H9 (cell line): ENCODE measurements around the gene ALOX12B. TPM values are rescaled to one million over a fixed set of nuclear protein-coding genes. Genes with fewer than 3 reads are reported as not detected.
A peak's percentile ranks its signal among the peaks of the same experiment; 100 is the strongest.

Experiments used
- DNase-seq: peaks from one replicate; pipeline ENCODE4 v3.0.0-alpha.2; 2017
- H2AFZ ChIP-seq: one replicate; pipeline ENCODE4 v1.6.1; 2013; ENCODE audit warnings: mild to moderate bottlenecking, low read length, control low read depth, moderate library complexity
- H2AK5ac ChIP-seq: 2 replicates; pipeline ENCODE4 v1.6.1; 2013; ENCODE audit warnings: low read length, control low read depth, mixed read lengths; ENCODE audit not compliant: insufficient read length
- H2BK120ac ChIP-seq: one replicate; pipeline ENCODE4 v1.6.1; 2013; ENCODE audit warnings: low read depth, mild to moderate bottlenecking, low read length, control low read depth, inconsistent platforms; ENCODE audit not compliant: poor library complexity, severe bottlenecking
- H2BK12ac ChIP-seq: 2 replicates; pipeline ENCODE4 v1.6.1; 2013; ENCODE audit warnings: low read length, control low read depth, mixed read lengths, low read depth; ENCODE audit not compliant: insufficient read length
- H2BK15ac ChIP-seq: 2 replicates; pipeline ENCODE4 v1.6.1; 2013; ENCODE audit warnings: low read depth, low read length, control low read depth
- H2BK20ac ChIP-seq: one replicate; pipeline ENCODE4 v1.6.1; 2013; ENCODE audit warnings: low read depth, mild to moderate bottlenecking, low read length, control low read depth, inconsistent platforms; ENCODE audit not compliant: poor library complexity, severe bottlenecking
- H2BK5ac ChIP-seq: 2 replicates; pipeline ENCODE4 v1.6.1; 2013; ENCODE audit warnings: low read length, control low read depth, mixed read lengths; ENCODE audit not compliant: insufficient read length
- H3K14ac ChIP-seq: 2 replicates; pipeline ENCODE4 v1.6.1; 2013; ENCODE audit warnings: low read length, control low read depth; ENCODE audit not compliant: insufficient read depth
- H3K18ac ChIP-seq: 2 replicates; pipeline ENCODE4 v1.6.1; 2013; ENCODE audit warnings: low read depth, mild to moderate bottlenecking, mixed read lengths, low read length, control low read depth; ENCODE audit not compliant: insufficient read length
- H3K23ac ChIP-seq: 2 replicates; pipeline ENCODE4 v1.6.1; 2013; ENCODE audit warnings: low read length, control low read depth, mixed read lengths, low read depth; ENCODE audit not compliant: insufficient read length
- H3K23me2 ChIP-seq: 2 replicates; pipeline ENCODE4 v1.6.1; 2013; ENCODE audit warnings: low read depth, mild to moderate bottlenecking, mixed read lengths, low read length, control low read depth; ENCODE audit not compliant: insufficient read length, poor library complexity, severe bottlenecking
- H3K27ac ChIP-seq: 2 replicates; pipeline ENCODE4 v1.5.1; 2013; ENCODE audit warnings: low read length, control low read depth, mixed read lengths, low read depth; ENCODE audit not compliant: insufficient read length
- H3K27me3 ChIP-seq: 2 replicates; pipeline ENCODE4 v1.6.1; 2013; ENCODE audit warnings: low read length, control low read depth, inconsistent platforms; ENCODE audit not compliant: insufficient read depth
- H3K4ac ChIP-seq: 2 replicates; pipeline ENCODE4 v1.6.1; 2013; ENCODE audit warnings: low read depth, mild to moderate bottlenecking, control low read depth, inconsistent platforms, low read length, moderate library complexity
- H3K4me1 ChIP-seq: 2 replicates; pipeline ENCODE4 v1.6.1; 2013; ENCODE audit warnings: low read length, control low read depth, inconsistent platforms; ENCODE audit not compliant: insufficient read depth
- H3K4me2 ChIP-seq: 2 replicates; pipeline ENCODE4 v1.6.1; 2013; ENCODE audit warnings: low read length, control low read depth, mixed read lengths; ENCODE audit not compliant: insufficient read length, insufficient read depth
- H3K56ac ChIP-seq: 2 replicates; pipeline ENCODE4 v1.6.1; 2013; ENCODE audit warnings: low read depth, mild to moderate bottlenecking, mixed read lengths, low read length, control low read depth; ENCODE audit not compliant: insufficient read length
- H3K79me1 ChIP-seq: 2 replicates; pipeline ENCODE4 v1.6.1; 2013; ENCODE audit warnings: low read depth, mild to moderate bottlenecking, moderate library complexity, low read length, control low read depth, inconsistent platforms; ENCODE audit not compliant: insufficient read depth, poor library complexity, severe bottlenecking
- H3K79me2 ChIP-seq: 2 replicates; pipeline ENCODE4 v1.6.1; 2013; ENCODE audit warnings: low read length, control low read depth, inconsistent platforms; ENCODE audit not compliant: insufficient read depth
- H3K9ac ChIP-seq: 2 replicates; pipeline ENCODE4 v1.6.1; 2013; ENCODE audit warnings: low read length, control low read depth, mixed read lengths; ENCODE audit not compliant: insufficient read length; ENCODE audit errors: extremely low read depth
- H3K9me3 ChIP-seq: one replicate; pipeline ENCODE4 v1.6.1; 2013; ENCODE audit warnings: low read depth, low read length, inconsistent platforms; ENCODE audit not compliant: control insufficient read depth
- H3T11ph ChIP-seq: one replicate; pipeline ENCODE4 v1.6.1; 2013; ENCODE audit warnings: mild to moderate bottlenecking, low read length, control low read depth, inconsistent platforms
- H4K20me1 ChIP-seq: one replicate; pipeline ENCODE4 v1.6.1; 2013; ENCODE audit not compliant: control insufficient read depth, insufficient read length, insufficient read depth
- H4K5ac ChIP-seq: 2 replicates; pipeline ENCODE4 v1.6.1; 2013; ENCODE audit warnings: low read depth, mild to moderate bottlenecking, mixed read lengths, low read length, control low read depth; ENCODE audit not compliant: insufficient read length
- H4K8ac ChIP-seq: replicated peaks from 2 replicates; pipeline ENCODE4 v1.6.1; 2013; ENCODE audit warnings: low read length, control low read depth, mixed read lengths, low read depth; ENCODE audit not compliant: insufficient read length
- H4K91ac ChIP-seq: 2 replicates; pipeline ENCODE4 v1.6.1; 2013; ENCODE audit warnings: low read depth, mild to moderate bottlenecking, moderate library complexity, mixed read lengths, low read length, control low read depth; ENCODE audit not compliant: insufficient read length
- H3K27ac Mint-ChIP-seq, 3 experiments: 2 replicates in 2 of 3; 3 replicates in 1 of 3; pipeline ENCODE4 v1.8.0; 2020 to 2021; ENCODE audit warnings: mixed read lengths in 3 of 3, mild to moderate bottlenecking in 1 of 3, moderate library complexity in 1 of 3
- H3K27me3 Mint-ChIP-seq: 2 replicates; pipeline ENCODE4 v1.8.0; 2021; ENCODE audit warnings: low read depth, mild to moderate bottlenecking, moderate library complexity, mixed read lengths
- H3K36me3 Mint-ChIP-seq, 3 experiments: 2 replicates in 2 of 3; 3 replicates in 1 of 3; pipeline ENCODE4 v1.8.0; 2020 to 2021; ENCODE audit warnings: low read depth in 3 of 3, mixed read lengths in 3 of 3; ENCODE audit not compliant: insufficient read depth in 1 of 3
- H3K4me1 Mint-ChIP-seq, 2 experiments: 2 replicates each; pipeline ENCODE4 v1.8.0; 2020; ENCODE audit warnings: mixed read lengths in 2 of 2
- H3K4me3 Mint-ChIP-seq, 2 experiments: 2 replicates in 1 of 2; 3 replicates in 1 of 2; pipeline ENCODE4 v1.8.0; 2020 to 2021; ENCODE audit warnings: mild to moderate bottlenecking in 2 of 2, mixed read lengths in 2 of 2, moderate library complexity in 1 of 2
- H3K9me3 Mint-ChIP-seq, 2 experiments: 2 replicates in 1 of 2; 3 replicates in 1 of 2; pipeline ENCODE4 v1.8.0; 2020; ENCODE audit warnings: mild to moderate bottlenecking in 2 of 2, mixed read lengths in 2 of 2, moderate library complexity in 1 of 2
- WGBS: extraction: QIAGEN DNeasy Blood & Tissue Kit; methylation state at CpG from one replicate; pipeline ENCODE4 v1.1.7; 2013; ENCODE audit warnings: missing lambda C conversion rate, low lambda C conversion rate, mixed read lengths; ENCODE audit not compliant: insufficient read length; ENCODE audit errors: extremely low coverage; 5-methylcytosine and 5-hydroxymethylcytosine counted together
- total RNA-seq: library from RNA; stranded (reverse); gene quantifications from 2 replicates; pipeline ENCODE4 v1.2.1, GENCODE V29; 2021
- TF ChIP-seq, protein P1 (sequence below): fragments of 200-600 bp; sonication (generic); conservative IDR thresholded peaks from 3 replicates; pipeline ENCODE4 v1.8.0; 2021; ENCODE audit warnings: antibody characterized with exemption, mild to moderate bottlenecking

The ALOX12B gene
- total RNA-seq, 1 experiment from 2014 or later, result 1.2 TPM

DNA sequence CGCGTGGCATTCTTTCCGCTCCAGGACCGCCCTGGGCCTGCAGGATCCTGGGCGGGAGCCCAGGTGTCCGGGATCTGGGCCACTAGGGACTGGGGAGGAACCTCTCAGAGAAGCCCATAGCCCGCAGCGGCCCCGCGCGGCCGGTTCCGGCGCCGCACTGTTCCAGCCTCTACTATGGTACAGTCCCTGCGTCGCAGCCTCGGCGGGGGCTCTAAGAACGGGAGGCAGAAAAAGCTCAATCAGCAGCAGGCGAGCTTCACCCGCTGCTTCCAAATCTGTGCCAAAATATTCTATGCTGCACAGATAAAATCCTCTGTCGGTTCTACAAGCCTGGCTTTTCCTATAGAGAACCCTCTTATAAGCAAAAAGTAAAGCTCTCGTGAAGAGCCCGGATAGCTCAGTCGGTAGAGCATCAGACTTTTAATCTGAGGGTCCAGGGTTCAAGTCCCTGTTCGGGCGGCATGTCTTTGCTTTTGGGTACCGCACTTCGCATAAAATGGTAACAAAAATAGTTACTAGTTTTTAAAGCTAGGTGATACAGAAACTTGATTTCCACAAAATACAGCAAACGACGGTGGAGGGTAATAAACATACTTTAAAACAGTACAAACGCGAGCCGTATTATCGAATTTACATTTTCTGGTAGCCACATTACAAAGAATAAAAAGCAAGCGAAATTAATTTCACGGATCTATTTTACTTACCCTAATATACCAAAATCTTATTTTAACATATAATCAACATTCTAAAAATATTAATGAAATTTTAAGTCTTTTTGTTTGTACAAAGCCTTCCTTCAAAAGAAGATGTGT is 31.5 kb upstream of the ALOX12B start:
- Histone ChIP-seq H3K18ac (no peak overlapping the region), H4K20me1 (no peaks in the 10 kb centered on the region), H3K4ac (no peak overlapping the region), H2BK12ac (no peak overlapping the region), H3K79me2 (no peaks in the 10 kb centered on the region), H2BK120ac (no peak overlapping the region), H4K8ac (no peak overlapping the region), H4K91ac (no peak overlapping the region), H3K4me2 (peak overlapping the region; percentile 99), H2BK15ac (no peak overlapping the region), H2BK20ac (no peak overlapping the region), H3K79me1 (no peaks in the 10 kb centered on the region), H2BK5ac (no peak overlapping the region), H3K23me2 (peaks cover 39% of the 10 kb centered on the region), H2AFZ (no peak overlapping the region), H3K27ac (no peak overlapping the region), H4K5ac (no peak overlapping the region), H3K27me3 (peaks cover 33% of the 10 kb centered on the region), H3T11ph (no peak overlapping the region), H3K9ac (no peak overlapping the region), H3K23ac (no peak overlapping the region), H3K14ac (no peak overlapping the region), H3K56ac (no peak overlapping the region), H3K9me3 (no peaks in the 10 kb centered on the region), H3K4me1 (no peaks in the 10 kb centered on the region), H2AK5ac (no peak overlapping the region)
- Mint-ChIP-seq H3K27me3 (peaks cover 85% of the 10 kb centered on the region), H3K4me1 (peaks cover 22 to 30% of the 10 kb centered on the region in 2 experiments), H3K4me3 (peak overlapping the region; percentile 91 to 93), H3K9me3 (peaks cover 3 to 4% of the 10 kb centered on the region in 2 experiments; a peak in 3 of 5 replicates), H3K27ac (peak overlapping the region in 2 of 3 experiments; percentile 73 to 85; a peak in 3 of 7 replicates), H3K36me3 (no peaks in the 10 kb centered on the region; a peak in 2 of 7 replicates)
- 100% methylated on average over 2 of the region's 38 CpGs for WGBS
- TF ChIP-seq, protein P1, sequence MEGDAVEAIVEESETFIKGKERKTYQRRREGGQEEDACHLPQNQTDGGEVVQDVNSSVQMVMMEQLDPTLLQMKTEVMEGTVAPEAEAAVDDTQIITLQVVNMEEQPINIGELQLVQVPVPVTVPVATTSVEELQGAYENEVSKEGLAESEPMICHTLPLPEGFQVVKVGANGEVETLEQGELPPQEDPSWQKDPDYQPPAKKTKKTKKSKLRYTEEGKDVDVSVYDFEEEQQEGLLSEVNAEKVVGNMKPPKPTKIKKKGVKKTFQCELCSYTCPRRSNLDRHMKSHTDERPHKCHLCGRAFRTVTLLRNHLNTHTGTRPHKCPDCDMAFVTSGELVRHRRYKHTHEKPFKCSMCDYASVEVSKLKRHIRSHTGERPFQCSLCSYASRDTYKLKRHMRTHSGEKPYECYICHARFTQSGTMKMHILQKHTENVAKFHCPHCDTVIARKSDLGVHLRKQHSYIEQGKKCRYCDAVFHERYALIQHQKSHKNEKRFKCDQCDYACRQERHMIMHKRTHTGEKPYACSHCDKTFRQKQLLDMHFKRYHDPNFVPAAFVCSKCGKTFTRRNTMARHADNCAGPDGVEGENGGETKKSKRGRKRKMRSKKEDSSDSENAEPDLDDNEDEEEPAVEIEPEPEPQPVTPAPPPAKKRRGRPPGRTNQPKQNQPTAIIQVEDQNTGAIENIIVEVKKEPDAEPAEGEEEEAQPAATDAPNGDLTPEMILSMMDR, result peak; percentile 91
- peak; percentile 93 for DNase-seq
